ENCODE results near the gene SZRD1.

SZRD1 gene

DNA sequence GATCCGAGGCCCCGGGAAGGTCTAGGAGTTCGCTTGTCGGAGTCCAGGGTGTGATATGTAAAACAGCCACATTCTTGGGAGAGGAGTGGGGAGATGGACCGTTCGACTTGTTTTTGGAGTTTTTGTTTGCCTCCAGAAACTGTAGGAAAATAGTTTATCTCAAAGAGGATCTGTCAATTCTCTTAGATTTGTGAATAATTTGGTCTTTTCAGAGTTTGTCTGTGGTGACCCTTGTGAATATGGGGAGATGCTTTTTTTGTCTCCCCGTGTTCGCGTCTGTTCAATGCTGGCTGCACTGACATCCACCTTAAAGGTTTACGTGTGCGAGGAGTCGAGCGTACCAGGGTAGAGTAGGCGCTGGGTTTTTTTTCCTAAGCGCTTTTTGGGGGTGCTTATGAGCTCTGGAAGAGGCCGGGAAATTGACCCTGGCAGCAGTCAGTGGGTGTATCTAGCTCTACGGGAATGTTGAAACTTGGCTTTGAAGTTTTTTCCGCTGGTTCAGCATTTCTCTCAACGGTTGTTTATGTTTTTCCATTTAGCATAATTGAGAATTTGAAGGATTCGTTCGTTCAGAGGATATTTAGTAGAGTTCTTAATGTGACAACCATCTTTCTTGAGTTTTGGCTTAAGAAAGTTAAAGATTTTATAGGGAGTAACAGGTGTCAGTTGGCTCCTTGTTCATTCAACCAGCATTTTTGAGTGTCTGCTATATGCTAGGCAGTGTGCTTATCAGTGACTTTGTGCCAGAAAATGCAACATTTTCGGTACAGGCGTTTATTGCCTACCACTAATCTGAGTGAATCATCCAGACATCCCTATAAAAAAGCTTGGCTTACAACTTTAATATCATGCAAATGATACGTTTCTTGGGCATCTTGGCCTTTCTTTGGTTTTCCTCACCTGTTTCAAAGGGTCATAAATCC, 1.2 kb downstream of the SZRD1 start:
- DNase-seq: no peak

DNA sequence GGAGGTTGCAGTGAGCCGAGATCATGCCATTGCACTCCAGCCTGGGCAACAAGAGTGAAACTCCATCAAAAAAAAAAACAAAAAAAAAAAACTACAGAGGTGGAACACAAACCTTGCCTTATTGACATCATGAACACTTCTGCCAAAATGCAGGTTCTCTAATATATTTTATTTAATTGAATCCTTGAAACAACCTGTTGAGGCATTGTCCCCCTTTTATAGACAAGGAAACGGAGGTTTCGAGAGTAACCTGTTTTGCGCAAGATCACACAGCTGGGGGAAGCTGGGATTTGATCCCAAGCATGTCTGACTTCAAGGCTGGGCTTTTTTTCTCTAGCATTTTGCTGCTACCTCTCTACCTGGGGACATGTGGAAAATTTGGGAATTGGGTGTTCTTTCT, 2.8 kb downstream of the SZRD1 start:
- no peak for DNase-seq

DNA sequence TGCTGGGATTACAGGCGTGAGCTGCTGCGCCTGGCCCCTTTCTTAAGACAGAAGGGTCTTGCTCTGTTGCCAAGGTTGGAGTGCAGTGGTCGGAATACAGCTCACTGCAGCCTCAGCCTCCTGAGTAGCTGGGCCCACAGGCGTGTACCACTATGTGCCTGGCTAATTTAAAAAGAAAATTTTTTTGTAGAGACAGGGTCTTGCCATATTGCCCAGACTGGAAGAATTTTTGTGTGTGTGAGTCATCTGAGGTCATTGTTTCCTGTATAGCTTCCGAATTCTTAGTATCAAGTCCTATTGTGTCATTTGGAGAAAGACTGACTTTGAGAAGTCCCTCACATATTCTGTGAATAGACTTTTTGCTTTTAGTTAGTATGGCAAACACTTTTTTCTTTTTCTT, 4.7 kb downstream of the SZRD1 start:
- DNase-seq: no peak

DNA sequence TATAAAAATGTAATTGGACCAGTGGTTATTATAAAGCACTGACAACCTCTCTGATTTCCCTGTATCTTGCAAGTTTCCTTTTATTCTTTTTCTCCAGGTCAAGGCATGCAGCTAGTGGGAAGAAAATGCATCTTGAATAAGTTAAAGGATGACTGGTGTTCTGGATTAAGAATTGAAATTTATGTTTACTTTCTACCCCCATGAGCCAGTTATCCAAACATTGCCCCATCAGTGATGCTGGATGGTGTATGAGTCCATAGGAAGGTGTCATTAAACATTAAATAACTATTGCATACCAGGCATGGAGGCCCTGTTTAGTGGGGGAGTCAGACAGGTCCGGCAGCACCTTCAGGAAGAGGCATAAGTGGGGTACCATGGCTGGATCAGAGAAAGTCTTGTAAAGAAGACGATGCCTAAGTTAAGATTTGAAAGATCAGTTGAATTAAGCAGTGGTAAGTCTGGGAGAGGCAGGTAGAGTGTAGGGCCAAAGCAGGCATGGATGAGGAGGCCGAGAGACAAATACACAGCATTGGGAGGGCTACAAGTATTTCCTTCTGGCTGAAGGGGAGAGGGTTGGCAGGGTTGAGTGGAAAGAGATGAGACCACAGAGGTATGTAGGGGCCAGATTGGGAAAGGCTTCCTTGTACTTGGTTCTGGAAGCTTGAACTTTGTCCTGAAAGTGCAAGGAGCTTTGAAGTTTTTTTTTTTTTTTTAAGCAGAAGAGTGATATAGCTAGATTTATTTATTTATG, 5.7 kb downstream of the SZRD1 start:
- no peak for DNase-seq

DNA sequence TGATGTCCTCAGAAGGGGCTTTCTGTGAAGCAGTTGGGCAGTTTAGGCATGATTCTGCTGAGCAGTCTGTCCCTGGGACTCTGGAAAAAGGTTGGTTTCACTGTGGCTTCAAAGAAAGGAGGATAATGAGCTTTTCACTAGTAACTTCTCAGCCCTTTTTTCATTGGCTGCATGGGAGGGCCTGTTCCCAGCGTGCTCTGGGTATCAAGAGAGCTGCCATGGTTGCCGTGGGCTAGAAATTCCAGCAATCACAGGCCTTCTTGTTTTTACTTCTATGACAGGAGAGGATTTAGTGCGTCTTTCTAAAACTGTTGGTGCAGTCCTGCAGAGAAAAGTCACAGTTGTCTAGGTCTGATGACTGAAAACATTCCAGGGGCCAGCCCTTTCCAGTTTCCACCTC, 7.2 kb downstream of the SZRD1 start:
- DNase-seq: no peak

DNA sequence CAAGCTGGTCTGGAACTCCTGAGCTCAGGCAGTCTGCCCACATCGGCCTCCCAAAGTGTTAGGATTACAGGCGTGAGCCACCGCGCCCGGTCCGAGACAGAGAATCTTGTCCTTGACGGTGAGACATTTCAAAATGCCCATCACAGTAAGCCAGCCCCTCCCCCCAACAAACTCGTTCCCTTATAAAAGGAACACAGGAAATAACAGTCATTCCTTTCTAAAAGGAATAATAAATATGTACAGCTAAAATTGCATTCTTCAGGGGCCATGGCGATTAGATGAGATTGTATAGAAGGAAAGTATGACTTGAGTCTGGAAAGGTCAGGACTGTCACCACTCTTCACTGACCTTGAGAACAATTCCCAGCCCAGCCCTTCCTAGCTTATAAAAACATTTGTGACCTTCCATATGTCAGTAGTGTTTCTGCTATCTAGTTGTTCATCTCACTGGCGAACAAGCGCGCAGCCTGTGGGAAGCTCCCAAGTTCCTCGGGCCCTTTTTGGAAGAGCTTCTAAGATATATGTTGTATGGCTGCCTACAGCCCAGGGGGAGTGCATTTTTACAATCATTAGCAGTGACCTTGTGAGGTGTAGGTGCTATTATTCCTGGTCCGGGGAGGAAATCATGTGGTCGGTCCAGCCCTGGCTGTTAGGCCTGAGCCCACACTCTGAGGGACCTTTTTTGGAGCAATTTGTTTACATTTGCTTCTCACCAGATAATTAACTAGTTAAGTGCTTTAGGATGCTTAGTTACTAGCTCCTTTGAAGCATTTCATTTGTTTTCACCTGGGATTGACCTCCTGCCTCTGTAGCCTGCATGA, 8.7 kb downstream of the SZRD1 start:
- no peak for DNase-seq

DNA sequence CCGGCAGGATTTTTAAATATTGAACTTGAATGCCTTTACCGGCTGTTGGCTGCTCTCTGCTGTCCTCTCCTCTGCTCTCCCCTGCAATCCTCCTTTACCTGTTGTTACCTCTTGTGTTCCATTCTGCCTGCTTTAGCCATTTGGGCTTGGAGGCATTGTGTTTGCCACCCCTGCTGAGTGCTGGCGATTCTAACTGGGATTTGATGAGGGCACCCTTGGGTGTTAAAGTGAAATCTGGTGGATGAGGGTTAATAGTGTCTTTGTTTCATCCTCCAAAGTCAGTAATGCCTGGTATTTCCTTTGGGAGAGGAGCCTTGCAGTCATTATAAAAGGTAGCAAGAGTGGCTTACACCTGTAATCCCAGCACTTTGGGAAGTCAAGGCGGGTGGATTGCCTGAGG, 9.9 kb downstream of the SZRD1 start:
- DNase-seq: no peak

DNA sequence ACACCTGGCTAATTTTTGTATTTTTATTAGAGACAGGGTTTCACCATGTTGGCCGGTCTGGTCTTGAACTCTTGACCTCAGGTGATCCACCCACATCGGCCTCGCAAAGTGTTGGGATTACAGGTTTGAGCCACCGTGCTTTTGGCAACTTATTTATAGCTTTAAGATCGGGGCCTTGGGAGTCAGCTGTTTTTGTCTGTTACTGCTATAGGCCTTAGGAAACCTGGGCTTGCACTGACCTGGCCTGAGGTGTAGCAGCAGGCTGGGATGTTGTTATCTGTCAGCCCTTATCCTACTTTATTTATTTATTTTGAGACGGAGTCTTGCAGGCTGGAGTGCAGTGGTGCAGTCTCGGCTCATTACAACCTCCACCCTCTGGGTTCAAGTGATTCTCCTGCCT, 11.4 kb downstream of the SZRD1 start:
- DNase-seq: no peak

DNA sequence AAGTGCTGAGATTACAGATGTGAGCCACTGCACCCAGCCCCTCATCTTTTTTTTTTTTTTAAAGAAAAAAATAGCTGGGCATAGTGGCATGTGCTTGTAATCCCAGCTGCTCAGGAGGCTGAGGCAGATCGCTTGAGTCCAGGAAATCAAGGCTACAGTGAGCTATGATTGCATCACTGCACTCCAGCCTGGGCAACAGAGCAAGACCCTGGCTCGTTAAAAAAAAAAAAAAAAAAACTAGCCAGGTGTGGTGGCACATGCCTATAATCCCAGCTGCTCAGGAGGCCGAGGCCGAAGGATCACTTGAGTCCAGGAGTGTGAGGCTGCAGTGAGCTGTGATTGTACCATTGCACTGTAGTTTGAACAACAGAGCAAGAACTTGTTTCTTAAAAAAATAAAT, 13.8 kb downstream of the SZRD1 start:
- DNase-seq: no peak

DNA sequence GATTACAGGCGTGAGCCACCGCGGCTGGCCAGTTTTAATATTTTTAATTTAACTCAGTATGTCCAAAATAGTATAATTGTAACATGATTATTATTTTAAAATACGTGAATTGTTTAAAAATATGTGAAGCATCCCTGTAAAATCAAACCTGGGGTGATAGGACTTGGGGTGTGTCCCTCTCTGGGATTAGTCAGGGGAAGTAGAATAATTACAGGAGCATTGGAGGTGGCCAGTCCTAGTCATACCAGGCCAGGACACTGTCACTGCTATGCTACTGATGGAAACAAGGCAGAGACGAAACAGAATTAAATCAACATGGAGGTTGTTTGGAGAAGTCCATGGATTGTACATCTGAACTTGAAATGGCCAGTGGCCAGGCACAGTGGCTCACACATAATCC, 16.8 kb downstream of the SZRD1 start:
- no peak for DNase-seq

DNA sequence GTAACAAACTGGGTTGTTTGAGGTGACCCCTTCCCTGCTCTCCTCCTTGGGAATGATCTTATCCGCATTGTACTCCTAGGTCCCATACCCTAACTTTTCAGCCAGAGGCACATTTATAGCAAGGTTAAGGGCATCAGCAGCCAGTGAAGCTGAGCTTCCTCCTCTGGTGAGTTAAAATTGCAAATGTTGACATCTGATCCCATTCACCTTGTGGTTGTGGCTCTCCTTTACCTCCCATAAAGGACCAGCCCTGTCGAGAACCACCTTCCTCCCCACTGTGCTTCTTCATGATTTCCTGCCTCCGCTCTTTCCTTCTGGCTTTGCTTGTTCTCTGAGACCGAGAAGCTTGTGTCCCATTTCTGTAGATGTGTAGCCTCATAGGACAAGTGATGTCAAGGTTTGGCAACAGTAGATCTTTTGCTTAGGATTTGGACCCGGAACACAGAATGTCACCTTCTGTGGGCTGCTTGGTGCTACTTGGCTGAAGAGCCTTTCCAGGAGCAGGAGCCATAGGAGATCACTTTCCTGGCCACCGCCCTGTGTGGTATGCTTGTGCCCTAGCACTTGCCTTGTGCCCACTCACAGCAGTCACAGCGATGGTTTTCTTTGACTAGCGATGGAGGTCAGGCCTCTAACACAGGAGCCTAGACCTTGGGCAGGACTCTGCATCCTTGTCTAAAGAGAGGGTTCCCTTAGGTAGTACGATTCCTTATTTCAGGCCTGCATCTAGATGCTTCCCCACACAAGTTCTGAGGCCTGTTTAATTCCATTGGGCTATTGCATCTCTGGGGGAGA, 18.8 kb downstream of the SZRD1 start:
- DNase-seq: no peak

DNA sequence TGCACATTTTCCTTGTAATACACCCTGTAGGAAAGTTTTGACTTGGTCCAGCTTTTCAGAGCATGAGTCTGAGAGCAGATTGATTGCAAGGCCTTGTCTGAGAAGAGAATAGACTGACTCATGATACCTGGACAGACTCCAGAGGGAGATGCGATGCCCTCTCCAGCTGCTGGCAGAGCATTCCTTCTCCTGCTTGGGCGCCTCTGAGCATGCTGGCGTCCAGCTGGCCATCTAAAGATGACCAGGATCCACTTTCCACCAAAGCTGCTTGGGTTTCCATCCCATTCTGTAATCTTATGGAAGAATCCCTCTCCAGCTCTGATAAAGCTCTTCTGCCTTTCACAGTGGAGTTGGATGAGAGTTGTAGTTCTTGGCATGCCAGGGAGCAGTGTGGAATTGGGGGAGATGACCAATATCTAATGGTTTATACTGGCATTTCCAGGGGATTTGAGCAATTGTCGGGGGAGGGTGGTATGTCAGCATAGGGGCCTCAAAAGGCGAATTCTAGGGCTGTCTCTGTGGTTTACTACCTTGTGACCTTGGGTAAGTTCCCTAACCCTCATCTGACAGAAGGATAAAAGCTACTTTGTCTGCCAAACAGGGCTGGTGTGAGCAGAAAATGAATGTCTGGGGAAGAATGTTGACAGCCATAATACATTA, 19.5 kb downstream of the SZRD1 start:
- no peak for DNase-seq

DNA sequence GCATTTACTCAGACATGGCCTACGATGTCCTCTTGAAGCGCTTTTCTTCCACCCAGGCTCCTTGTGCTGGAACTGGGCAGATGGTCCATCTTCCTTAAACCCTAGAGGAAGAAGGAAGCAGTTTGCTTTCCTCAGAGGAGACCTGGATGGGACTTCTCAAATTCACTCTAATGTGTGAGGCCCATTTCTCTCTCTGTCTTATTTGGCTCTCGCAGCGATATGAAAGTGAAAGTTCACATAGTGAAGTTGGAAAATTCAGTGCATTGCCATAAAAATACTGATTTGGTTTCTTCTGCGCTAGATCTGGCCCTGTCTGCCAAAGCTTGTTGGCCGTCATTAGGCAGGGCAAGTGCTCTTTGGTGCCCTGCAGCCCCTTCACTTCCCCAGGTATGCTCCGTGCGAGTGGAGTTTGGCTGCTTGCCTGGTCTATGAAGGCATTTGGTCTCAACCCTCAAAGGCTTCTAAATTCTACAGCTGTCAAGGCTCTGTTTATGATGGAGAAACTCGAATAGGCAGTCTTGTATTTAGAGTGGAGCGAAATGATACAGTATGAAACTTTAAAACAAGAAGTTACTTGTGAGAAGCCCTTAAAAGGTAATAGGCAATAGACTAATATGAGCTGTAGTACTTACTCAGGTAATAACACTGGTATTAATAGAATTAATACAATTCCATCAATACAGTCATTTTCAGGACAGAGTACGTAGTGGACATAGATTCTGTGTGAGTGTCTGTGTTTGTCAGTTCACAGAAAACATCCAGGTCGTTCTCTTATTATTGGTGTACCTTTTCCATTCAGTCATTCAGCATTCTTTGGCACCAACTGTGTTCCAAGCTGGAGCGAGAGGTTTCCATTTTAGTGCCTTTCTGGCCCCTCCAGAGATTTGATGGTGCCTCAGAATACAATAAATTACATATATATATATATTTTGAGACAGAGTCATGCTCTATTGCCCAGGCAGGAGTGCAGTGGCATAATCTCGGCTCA, 20.5 kb downstream of the SZRD1 start:
- no peak for DNase-seq

DNA sequence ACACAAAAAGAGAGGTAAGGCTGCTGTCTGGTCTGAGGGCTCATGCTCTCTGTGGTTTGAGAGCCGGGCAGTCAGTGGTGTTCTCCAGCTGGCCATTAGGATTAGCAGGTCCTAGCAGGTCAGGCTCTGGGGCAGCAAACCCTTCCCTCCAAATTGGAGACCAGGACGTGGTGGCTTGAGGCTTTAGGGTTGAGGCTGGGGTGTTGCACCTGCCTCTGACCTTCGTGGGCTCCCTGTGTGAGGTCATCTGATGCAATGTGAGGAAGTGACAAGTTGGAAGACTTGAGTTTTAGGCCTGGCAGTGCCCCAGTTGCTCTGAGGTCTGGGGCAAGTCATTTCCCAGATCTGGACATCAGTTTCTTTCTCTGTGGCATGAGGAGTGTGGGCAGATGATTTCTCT, 24.4 kb downstream of the SZRD1 start:
- DNase-seq: no peak

DNA sequence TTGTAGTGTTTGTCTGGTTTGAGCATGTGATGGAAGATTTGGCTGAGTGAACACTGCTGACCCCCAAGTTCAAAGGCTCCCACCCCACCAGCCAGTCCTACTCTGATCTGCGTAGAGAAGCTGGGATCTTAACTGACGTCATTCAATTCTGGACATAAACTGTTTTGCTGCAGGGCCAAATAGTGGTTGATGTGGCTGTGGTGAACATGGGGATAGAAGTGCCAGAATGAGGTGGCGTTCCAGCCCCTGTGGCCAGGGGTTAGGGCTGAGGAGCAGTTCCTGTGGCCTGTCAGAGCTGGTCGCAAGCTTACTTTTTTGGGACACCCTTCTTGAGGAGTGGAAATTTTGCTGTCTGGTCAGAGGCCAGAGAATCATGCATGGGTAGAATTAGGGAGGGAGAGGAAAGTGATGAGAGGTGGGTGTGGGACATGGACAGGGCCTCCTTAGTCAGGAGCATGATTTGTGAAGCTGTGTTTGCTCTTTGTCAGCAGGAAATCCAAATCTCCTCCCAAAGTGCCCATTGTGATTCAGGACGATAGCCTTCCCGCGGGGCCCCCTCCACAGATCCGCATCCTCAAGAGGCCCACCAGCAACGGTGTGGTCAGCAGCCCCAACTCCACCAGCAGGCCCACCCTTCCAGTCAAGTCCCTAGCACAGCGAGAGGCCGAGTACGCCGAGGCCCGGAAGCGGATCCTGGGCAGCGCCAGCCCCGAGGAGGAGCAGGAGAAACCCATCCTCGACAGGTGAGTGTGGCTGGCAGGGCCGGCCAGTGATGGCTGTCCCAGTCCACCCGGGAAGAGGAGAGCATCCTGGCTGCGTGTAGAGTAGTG, 25.9 kb downstream of the SZRD1 start:
- DNase-seq: no peak

DNA sequence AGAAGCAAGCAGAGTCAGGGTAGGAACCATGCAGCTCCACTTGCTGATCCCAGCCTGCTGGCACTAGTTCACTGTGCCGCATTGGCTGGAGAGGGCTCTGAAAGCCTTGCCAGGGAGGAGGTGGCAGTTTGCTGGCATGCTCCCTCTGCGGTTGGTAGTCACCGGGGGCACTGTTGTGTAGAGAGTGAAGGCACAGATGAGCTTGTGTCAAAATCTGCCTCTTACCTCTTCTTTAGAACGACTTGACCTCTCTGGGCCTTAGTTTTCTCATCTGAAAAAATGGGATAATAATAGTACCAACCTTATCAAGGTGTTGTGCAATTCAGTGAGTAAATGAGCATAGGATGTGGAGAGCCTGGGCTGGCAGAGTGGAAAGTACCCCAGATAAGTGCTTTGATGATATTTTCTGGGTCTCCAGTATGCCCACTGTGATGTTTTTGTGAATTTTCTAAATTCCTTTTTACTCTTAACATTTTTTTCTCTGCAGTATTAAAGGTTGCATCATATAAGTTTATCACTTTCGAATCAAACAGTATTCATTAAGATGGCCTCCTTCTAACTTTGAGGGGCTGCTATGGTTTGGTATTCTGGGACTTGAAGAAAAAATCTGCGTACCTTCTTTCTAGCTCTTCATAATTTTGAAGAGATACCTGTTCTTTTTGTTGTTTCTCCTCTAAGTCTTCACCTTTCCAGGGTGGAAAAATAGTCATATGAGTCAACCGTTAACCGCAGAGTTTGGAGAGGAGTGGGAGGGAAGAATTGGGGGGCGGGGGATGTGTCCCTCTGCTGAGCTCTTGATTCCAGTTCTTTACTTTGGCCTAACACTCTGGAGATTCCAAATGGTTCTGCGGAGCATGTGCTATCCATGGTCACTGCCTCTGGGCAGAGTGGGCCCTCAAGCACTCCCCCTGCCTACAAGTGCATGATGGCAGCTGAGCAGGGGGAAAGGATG, 26.8 kb downstream of the SZRD1 start:
- no peak for DNase-seq

DNA sequence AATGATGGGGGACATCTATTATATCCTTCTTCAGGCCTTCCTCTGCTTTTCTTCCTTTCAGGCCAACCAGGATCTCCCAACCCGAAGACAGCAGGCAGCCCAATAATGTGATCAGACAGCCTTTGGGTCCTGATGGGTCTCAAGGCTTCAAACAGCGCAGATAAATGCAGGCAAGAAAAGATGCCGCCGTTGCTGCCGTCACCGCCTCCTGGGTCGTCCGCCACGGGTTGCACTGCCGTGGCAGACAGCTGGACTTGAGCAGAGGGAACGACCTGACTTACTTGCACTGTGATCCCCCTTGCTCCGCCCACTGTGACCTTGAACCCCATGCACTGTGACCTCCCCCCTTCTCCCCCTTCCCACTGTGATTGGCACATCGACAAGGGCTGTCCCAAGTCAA, 27.9 kb downstream of the SZRD1 start:
- no peak for DNase-seq

DNA sequence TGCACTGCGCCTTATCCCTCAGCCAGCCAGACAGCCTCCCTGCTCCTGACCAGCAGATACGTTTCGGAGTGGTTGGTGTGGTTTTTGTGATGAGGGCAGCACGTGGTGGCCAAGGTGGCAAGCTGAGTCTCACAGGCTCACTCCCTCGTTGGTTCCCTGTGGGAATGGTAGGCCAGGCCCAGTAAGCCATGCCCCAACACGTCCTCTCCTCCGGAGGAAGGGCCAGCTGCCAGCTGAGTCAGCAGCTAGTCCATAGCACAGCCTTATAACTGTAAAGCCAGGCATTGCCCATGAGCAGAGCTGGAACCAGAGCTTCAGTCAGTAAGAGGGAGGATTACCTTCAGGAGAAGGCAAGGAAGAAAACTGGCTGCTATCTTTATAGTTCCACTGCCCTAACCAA, 29.5 kb downstream of the SZRD1 start:
- no peak for DNase-seq

DNA sequence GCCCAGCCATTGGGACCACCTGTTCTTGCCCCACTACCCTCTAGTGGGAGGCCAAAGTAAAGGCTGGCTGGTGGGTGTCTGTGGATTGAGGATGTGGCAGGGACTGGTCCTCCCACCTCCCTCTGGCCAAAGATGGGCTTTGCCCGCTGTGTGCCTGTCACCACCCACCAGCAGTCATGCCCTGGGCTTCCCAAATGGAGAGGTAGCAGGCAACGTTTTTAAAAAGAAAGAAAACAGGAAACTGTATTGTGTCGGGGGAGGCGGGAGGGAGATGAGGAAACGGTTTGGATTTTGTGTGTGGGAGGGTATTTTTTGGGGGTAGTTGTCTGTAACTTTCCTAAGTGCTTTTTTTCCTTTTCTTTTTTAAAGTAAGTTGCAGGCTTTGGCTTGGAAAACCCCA, 30.1 kb downstream of the SZRD1 start:
- no peak for DNase-seq

Measured in NCI-H2227 treated with DMSO at 0.1 percent for 48 hours (cell line).